Activated naive CD8-positive, alpha-beta T cell (primary cell): ENCODE data around the gene RAD51B.

ENCODE experiments used
- H3K27ac Mint-ChIP-seq: one replicate; pipeline ENCODE4 v1.8.0; 2021; ENCODE audit warnings: mixed read lengths
- H3K27me3 Mint-ChIP-seq: one replicate; pipeline ENCODE4 v1.8.0; 2021; ENCODE audit warnings: mixed read lengths
- H3K36me3 Mint-ChIP-seq: one replicate; pipeline ENCODE4 v1.8.0; 2021; ENCODE audit warnings: mixed read lengths
- H3K4me1 Mint-ChIP-seq: one replicate; pipeline ENCODE4 v1.8.0; 2021; ENCODE audit warnings: low read depth, mixed read lengths
- H3K4me3 Mint-ChIP-seq: one replicate; pipeline ENCODE4 v1.8.0; 2021; ENCODE audit warnings: mild to moderate bottlenecking, mixed read lengths
- H3K9me3 Mint-ChIP-seq: one replicate; pipeline ENCODE4 v1.8.0; 2021; ENCODE audit warnings: low read depth, mixed read lengths

RAD51B gene

GRCh38 chr14:68316078-68316868 is 496.7 kb downstream of the RAD51B start:
- Mint-ChIP-seq H3K36me3 (peaks cover 12% of the 10 kb centered on the region), H3K9me3 (no peaks in the 10 kb centered on the region), H3K4me1 (peaks cover 21% of the 10 kb centered on the region), H3K27ac (no peak overlapping the region), H3K27me3 (no peaks in the 10 kb centered on the region), H3K4me3 (no peak overlapping the region)

- Mint-ChIP-seq H3K4me3 (no peak overlapping the region), H3K4me1 (peaks cover 19% of the 10 kb centered on the region), H3K9me3 (no peaks in the 10 kb centered on the region), H3K27me3 (no peaks in the 10 kb centered on the region), H3K27ac (no peak overlapping the region), H3K36me3 (peaks cover 12% of the 10 kb centered on the region)
Measured at GRCh38 chr14:68317239-68317638, 497.7 kb downstream of the RAD51B start.

- Mint-ChIP-seq H3K9me3 (no peaks in the 10 kb centered on the region), H3K27me3 (no peaks in the 10 kb centered on the region), H3K27ac (no peak overlapping the region), H3K4me3 (no peak overlapping the region), H3K36me3 (peaks cover 10% of the 10 kb centered on the region), H3K4me1 (peaks cover 10% of the 10 kb centered on the region)
Measured at GRCh38 chr14:68318828-68319227, 499.2 kb downstream of the RAD51B start.

GRCh38 chr14:68320495-68320894 is 500.9 kb downstream of the RAD51B start:
- Mint-ChIP-seq H3K27me3 (no peaks in the 10 kb centered on the region), H3K27ac (no peak overlapping the region), H3K36me3 (peaks cover 12% of the 10 kb centered on the region), H3K4me1 (peaks cover 12% of the 10 kb centered on the region), H3K9me3 (no peaks in the 10 kb centered on the region), H3K4me3 (no peak overlapping the region)

- Mint-ChIP-seq H3K27me3 (no peaks in the 10 kb centered on the region), H3K36me3 (peaks cover 9% of the 10 kb centered on the region), H3K4me3 (no peak overlapping the region), H3K4me1 (peaks cover 12% of the 10 kb centered on the region), H3K27ac (no peak overlapping the region), H3K9me3 (no peaks in the 10 kb centered on the region)
Measured at GRCh38 chr14:68322940-68323620, 503.5 kb downstream of the RAD51B start.

- Mint-ChIP-seq H3K4me1 (peaks cover 12% of the 10 kb centered on the region), H3K36me3 (peaks cover 9% of the 10 kb centered on the region), H3K4me3 (no peak overlapping the region)
Measured at GRCh38 chr14:68325267-68325807, 505.8 kb downstream of the RAD51B start.

GRCh38 chr14:68327231-68327630 is 507.7 kb downstream of the RAD51B start:
- Mint-ChIP-seq H3K4me1 (peaks cover 2% of the 10 kb centered on the region), H3K27ac (no peak overlapping the region), H3K36me3 (peaks cover 9% of the 10 kb centered on the region)

More at GRCh38 chr14:68325267-68325807, 505.8 kb downstream of the RAD51B start:
- H3K9me3 Mint-ChIP-seq = no peaks in the 10 kb centered on the region
- H3K27ac Mint-ChIP-seq = no peak overlapping the region
- H3K27me3 Mint-ChIP-seq = no peaks in the 10 kb centered on the region

GRCh38 chr14:68328509-68328908 is 508.9 kb downstream of the RAD51B start:
- no peak overlapping the region for H3K27ac Mint-ChIP-seq
- H3K9me3 Mint-ChIP-seq = no peaks in the 10 kb centered on the region
- peaks cover 7% of the 10 kb centered on the region for H3K4me1 Mint-ChIP-seq
- H3K27me3 Mint-ChIP-seq = no peaks in the 10 kb centered on the region
- H3K36me3 Mint-ChIP-seq = peaks cover 9% of the 10 kb centered on the region
- H3K4me3 Mint-ChIP-seq = no peak overlapping the region

More at GRCh38 chr14:68327231-68327630, 507.7 kb downstream of the RAD51B start:
- Mint-ChIP-seq H3K27me3 (no peaks in the 10 kb centered on the region), H3K4me3 (no peak overlapping the region), H3K9me3 (no peaks in the 10 kb centered on the region)

- no peak overlapping the region for H3K27ac Mint-ChIP-seq
- no peaks in the 10 kb centered on the region for H3K27me3 Mint-ChIP-seq
- peaks cover 5% of the 10 kb centered on the region for H3K4me1 Mint-ChIP-seq
- H3K9me3 Mint-ChIP-seq = no peaks in the 10 kb centered on the region
- H3K4me3 Mint-ChIP-seq = no peak overlapping the region
- no peaks in the 10 kb centered on the region for H3K36me3 Mint-ChIP-seq
Measured at GRCh38 chr14:68331426-68331825, 511.8 kb downstream of the RAD51B start.

GRCh38 chr14:68331991-68332390 is 512.4 kb downstream of the RAD51B start:
- H3K4me3 Mint-ChIP-seq = no peak overlapping the region
- no peak overlapping the region for H3K27ac Mint-ChIP-seq
- H3K27me3 Mint-ChIP-seq = no peaks in the 10 kb centered on the region
- peaks cover 5% of the 10 kb centered on the region for H3K4me1 Mint-ChIP-seq
- no peaks in the 10 kb centered on the region for H3K36me3 Mint-ChIP-seq
- H3K9me3 Mint-ChIP-seq = no peaks in the 10 kb centered on the region

- Mint-ChIP-seq H3K9me3 (no peaks in the 10 kb centered on the region), H3K27ac (no peak overlapping the region), H3K36me3 (no peaks in the 10 kb centered on the region), H3K4me3 (no peak overlapping the region), H3K27me3 (no peaks in the 10 kb centered on the region), H3K4me1 (peaks cover 8% of the 10 kb centered on the region)
Measured at GRCh38 chr14:68333262-68333661, 513.7 kb downstream of the RAD51B start.

- Mint-ChIP-seq H3K4me3 (no peak overlapping the region), H3K36me3 (no peaks in the 10 kb centered on the region), H3K27me3 (no peaks in the 10 kb centered on the region), H3K9me3 (no peaks in the 10 kb centered on the region), H3K27ac (no peak overlapping the region), H3K4me1 (peaks cover 8% of the 10 kb centered on the region)
Measured at GRCh38 chr14:68335312-68335711, 515.7 kb downstream of the RAD51B start.

- Mint-ChIP-seq H3K4me3 (no peak overlapping the region), H3K27me3 (no peaks in the 10 kb centered on the region)
Measured at GRCh38 chr14:68336165-68336564, 516.6 kb downstream of the RAD51B start.

GRCh38 chr14:68337279-68337678 is 517.7 kb downstream of the RAD51B start:
- peaks cover 20% of the 10 kb centered on the region for H3K4me1 Mint-ChIP-seq
- H3K27ac Mint-ChIP-seq = no peak overlapping the region
- no peaks in the 10 kb centered on the region for H3K9me3 Mint-ChIP-seq
- H3K36me3 Mint-ChIP-seq = no peaks in the 10 kb centered on the region
- no peaks in the 10 kb centered on the region for H3K27me3 Mint-ChIP-seq
- H3K4me3 Mint-ChIP-seq = no peak overlapping the region

More at GRCh38 chr14:68336165-68336564, 516.6 kb downstream of the RAD51B start:
- Mint-ChIP-seq H3K27ac (no peak overlapping the region), H3K4me1 (peaks cover 9% of the 10 kb centered on the region), H3K36me3 (no peaks in the 10 kb centered on the region), H3K9me3 (no peaks in the 10 kb centered on the region)

- Mint-ChIP-seq H3K27ac (no peak overlapping the region), H3K36me3 (no peaks in the 10 kb centered on the region), H3K4me1 (peaks cover 18% of the 10 kb centered on the region), H3K4me3 (no peak overlapping the region), H3K27me3 (no peaks in the 10 kb centered on the region), H3K9me3 (no peaks in the 10 kb centered on the region)
Measured at GRCh38 chr14:68340262-68340661, 520.7 kb downstream of the RAD51B start.
